MM.1S (cell line): ENCODE results near the gene YBEY.
A peak's percentile ranks its signal among the peaks of the same experiment; 100 is the strongest.

Experiments used
- DNase-seq: peaks from one replicate; pipeline ENCODE4 v3.0.0-alpha.2; 2015
- H2AFZ ChIP-seq: fragments of 300-600 bp; sonication (generic); 2 replicates; pipeline ENCODE4 v1.6.0; 2016; ENCODE audit warnings: antibody characterized with exemption, low read length
- H3F3A ChIP-seq: fragments of 300-600 bp; sonication (generic); 2 replicates; pipeline ENCODE4 v1.6.1; 2016; ENCODE audit warnings: mild to moderate bottlenecking, antibody characterized with exemption, low read length, moderate library complexity, mixed read lengths; ENCODE audit not compliant: insufficient read depth
- H3K27ac ChIP-seq: fragments of 300-600 bp; sonication (generic); 2 replicates; pipeline ENCODE4 v1.5.1; 2016; ENCODE audit warnings: mild to moderate bottlenecking, low read length
- H3K27me3 ChIP-seq: fragments of 300-600 bp; sonication (generic); replicated peaks from 2 replicates; pipeline ENCODE4 v1.6.0; 2016; ENCODE audit warnings: low read length; ENCODE audit not compliant: insufficient read depth
- H3K36me3 ChIP-seq: fragments of 300-600 bp; sonication (generic); replicated peaks from 2 replicates; pipeline ENCODE4 v1.6.1; 2016; ENCODE audit warnings: mild to moderate bottlenecking, low read length, mixed read lengths; ENCODE audit not compliant: insufficient read depth
- H3K4me1 ChIP-seq: fragments of 300-600 bp; sonication (generic); 2 replicates; pipeline ENCODE4 v1.6.1; 2016; ENCODE audit warnings: low read length, mixed read lengths
- H3K4me2 ChIP-seq: fragments of 300-600 bp; sonication (generic); 2 replicates; pipeline ENCODE4 v1.6.0; 2016; ENCODE audit warnings: low read depth, low read length
- H3K4me3 ChIP-seq: fragments of 300-600 bp; sonication (generic); 2 replicates; pipeline ENCODE4 v1.5.1; 2016; ENCODE audit warnings: low read length, mixed read lengths
- H3K79me2 ChIP-seq: fragments of 300-600 bp; sonication (generic); 2 replicates; pipeline ENCODE4 v1.6.1; 2016; ENCODE audit warnings: mixed run types, low read length, mixed read lengths
- H3K9ac ChIP-seq: fragments of 300-600 bp; sonication (generic); 2 replicates; pipeline ENCODE4 v1.6.1; 2016; ENCODE audit warnings: low read length, mixed read lengths
- H3K9me2 ChIP-seq: fragments of 300-600 bp; sonication (generic); replicated peaks from 2 replicates; pipeline ENCODE4 v1.6.1; 2016; ENCODE audit warnings: mild to moderate bottlenecking, low read length, mixed read lengths; ENCODE audit not compliant: insufficient read depth
- H3K9me3 ChIP-seq: fragments of 300-600 bp; sonication (generic); replicated peaks from 2 replicates; pipeline ENCODE4 v1.6.1; 2016; ENCODE audit warnings: mild to moderate bottlenecking, low read length, mixed read lengths; ENCODE audit not compliant: insufficient read depth
- H4K20me1 ChIP-seq: fragments of 300-600 bp; sonication (generic); 2 replicates; pipeline ENCODE4 v1.6.1; 2016; ENCODE audit warnings: mild to moderate bottlenecking, low read length, moderate library complexity, mixed read lengths; ENCODE audit not compliant: insufficient read depth
- EZH2 ChIP-seq: fragments of 300-600 bp; sonication (generic); optimal IDR thresholded peaks from 2 replicates; pipeline ENCODE3; 2017; ENCODE audit warnings: low read depth, mild to moderate bottlenecking, antibody characterized with exemption, low read length, mixed read lengths
- EZH2phosphoT487 ChIP-seq: fragments of 300-600 bp; sonication (generic); IDR thresholded peaks from 2 replicates; pipeline ENCODE4 v1.6.1; 2018; ENCODE audit warnings: antibody characterized with exemption, low read length
- TF ChIP-seq, protein P1 (sequence below): fragments of 300-600 bp; sonication (generic); IDR thresholded peaks from 2 replicates; pipeline ENCODE4 v1.5.1; 2016; ENCODE audit warnings: antibody characterized with exemption, low read length, mixed read lengths

YBEY gene

DNA sequence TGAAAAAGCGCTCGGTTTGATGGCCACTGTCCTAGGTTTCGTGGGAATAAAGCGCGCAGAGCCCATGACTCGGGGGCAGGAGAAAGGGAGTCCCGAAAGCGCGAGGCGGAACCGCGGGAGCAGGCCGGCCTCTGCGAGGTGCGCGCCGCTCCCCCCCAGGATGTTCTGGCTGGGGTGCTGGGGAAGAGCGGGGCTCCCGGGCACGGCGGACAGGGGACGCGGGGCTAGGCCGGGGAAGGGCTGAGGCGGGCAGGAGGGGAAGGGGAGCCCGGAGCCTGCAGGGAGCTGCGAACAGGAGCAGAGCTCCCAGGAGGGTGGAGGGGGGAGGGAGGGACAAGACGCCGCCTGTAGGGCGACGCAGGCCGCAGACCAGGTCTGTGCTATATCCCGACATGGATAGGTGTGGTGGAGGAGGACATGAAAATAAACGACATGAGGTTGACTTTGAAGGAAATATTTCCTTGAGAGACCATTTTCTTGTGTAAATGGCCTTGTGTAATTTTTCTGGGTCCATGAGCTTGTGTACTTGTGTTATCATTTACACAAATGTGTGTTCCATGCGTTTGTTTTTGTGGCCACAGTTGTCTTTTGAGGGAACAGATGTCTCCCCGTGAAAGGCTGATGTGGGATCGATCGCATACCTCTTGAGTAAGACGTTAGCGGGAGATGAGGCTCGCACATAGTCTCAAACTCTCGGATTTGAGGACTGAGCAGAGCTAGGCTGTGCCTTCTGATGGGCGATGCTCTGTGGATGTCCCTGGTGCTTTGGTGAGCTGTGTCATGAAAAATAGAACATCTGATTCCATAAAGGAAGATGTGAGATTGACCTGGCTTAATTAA is 39.2 kb downstream of the YBEY start:
- Histone ChIP-seq H3K27ac (peak overlapping the region; percentile 62; the same call in 1 of the 2 replicates), H3K4me1 (peaks cover 18% of the 10 kb centered on the region), H4K20me1 (no peaks in the 10 kb centered on the region), H3K36me3 (peaks cover 7% of the 10 kb centered on the region; the same call in 1 of the 2 replicates), H3K9ac (peak overlapping the region; percentile 80), H2AFZ (peak overlapping the region; percentile 88), H3K4me2 (peak overlapping the region; percentile 97), H3K4me3 (peak overlapping the region; percentile 88), H3K9me2 (no peaks in the 10 kb centered on the region), H3F3A (peaks cover 29% of the 10 kb centered on the region), H3K27me3 (no peaks in the 10 kb centered on the region), H3K9me3 (no peaks in the 10 kb centered on the region), H3K79me2 (peaks cover 85% of the 10 kb centered on the region)
- TF ChIP-seq EZH2: no peak
- TF ChIP-seq, protein P1, sequence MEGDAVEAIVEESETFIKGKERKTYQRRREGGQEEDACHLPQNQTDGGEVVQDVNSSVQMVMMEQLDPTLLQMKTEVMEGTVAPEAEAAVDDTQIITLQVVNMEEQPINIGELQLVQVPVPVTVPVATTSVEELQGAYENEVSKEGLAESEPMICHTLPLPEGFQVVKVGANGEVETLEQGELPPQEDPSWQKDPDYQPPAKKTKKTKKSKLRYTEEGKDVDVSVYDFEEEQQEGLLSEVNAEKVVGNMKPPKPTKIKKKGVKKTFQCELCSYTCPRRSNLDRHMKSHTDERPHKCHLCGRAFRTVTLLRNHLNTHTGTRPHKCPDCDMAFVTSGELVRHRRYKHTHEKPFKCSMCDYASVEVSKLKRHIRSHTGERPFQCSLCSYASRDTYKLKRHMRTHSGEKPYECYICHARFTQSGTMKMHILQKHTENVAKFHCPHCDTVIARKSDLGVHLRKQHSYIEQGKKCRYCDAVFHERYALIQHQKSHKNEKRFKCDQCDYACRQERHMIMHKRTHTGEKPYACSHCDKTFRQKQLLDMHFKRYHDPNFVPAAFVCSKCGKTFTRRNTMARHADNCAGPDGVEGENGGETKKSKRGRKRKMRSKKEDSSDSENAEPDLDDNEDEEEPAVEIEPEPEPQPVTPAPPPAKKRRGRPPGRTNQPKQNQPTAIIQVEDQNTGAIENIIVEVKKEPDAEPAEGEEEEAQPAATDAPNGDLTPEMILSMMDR: peak; percentile 40
- DNase-seq: peak; percentile 64

DNA sequence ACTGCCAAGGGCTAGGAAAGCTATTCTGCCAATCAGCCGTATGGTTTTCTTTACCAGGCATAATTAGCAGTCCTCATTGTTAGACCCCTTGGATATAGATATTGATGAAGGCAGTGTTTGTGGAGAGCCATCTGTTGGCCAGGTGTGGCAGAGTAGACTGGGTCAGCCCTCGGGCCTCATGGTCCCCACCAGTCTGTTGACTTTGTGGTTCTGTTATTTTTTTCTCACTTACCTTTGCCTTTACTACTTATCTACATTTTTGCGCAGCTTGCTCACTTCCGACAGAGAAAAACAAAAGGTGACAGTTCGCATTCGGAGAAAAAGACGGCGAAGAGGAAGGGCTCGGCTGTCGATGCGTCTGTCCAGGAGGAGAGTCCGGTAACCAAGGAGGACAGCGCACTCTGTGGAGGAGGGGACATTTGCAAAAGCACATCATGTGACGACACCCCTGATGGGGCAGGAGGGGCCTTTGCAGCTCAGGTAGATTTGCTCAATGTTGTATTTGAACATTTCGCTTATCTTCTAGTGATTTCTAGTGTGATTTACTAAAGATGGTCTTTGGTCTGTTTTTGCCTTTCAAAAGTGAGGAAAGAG is 40.1 kb downstream of the YBEY start:
- peaks cover 18% of the 10 kb centered on the region for H3K4me1 ChIP-seq
- H3K9ac ChIP-seq: peak overlapping the region; percentile 80; the same call in 1 of the 2 replicates
- TF ChIP-seq, protein P1: peak; percentile 7; the same call in 1 of the 2 replicates
- TF ChIP-seq EZH2 (no peak), EZH2phosphoT487 (no peak)
- H3K9me2 ChIP-seq: no peaks in the 10 kb centered on the region
- H3K4me2 ChIP-seq: peak overlapping the region; percentile 97
- H3K9me3 ChIP-seq: no peaks in the 10 kb centered on the region
- H4K20me1 ChIP-seq: no peaks in the 10 kb centered on the region
- no peak overlapping the region for H2AFZ ChIP-seq
- H3K4me3 ChIP-seq: no peak overlapping the region
- H3K79me2 ChIP-seq: peaks cover 87% of the 10 kb centered on the region
- peaks cover 7% of the 10 kb centered on the region for H3K36me3 ChIP-seq
- H3K27me3 ChIP-seq: no peaks in the 10 kb centered on the region
- peaks cover 25% of the 10 kb centered on the region for H3F3A ChIP-seq
- DNase-seq: no peak
- no peak overlapping the region for H3K27ac ChIP-seq

DNA sequence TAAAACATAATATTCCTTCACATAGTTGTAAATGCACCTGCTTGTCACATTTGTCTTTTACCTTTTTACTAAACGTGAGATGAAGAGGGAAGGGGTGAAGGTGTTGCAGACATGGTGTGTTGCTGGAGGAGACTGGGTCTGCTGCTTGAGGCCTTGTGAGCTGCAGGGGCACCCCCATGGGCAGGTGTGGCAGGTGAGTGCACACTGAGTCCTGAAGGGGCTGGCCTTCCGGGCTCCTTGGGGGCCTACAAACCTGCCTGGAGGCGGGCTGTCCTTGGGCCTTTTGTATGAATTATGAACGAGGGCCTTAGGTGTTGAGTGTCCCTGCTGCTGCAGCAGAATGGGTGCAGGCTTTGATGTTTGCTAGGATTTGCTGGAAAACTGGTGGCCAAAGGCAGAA is 41.6 kb downstream of the YBEY start:
- Histone ChIP-seq H3K27me3 (no peaks in the 10 kb centered on the region), H3K9me3 (no peaks in the 10 kb centered on the region), H3K9me2 (no peaks in the 10 kb centered on the region), H3K4me3 (no peak overlapping the region), H2AFZ (no peak overlapping the region), H3F3A (peaks cover 14% of the 10 kb centered on the region), H3K4me2 (no peak overlapping the region), H4K20me1 (no peaks in the 10 kb centered on the region), H3K27ac (no peak overlapping the region), H3K79me2 (peaks cover 87% of the 10 kb centered on the region), H3K9ac (no peak overlapping the region), H3K4me1 (peaks cover 12% of the 10 kb centered on the region), H3K36me3 (peaks cover 11% of the 10 kb centered on the region)
- DNase-seq: no peak
- TF ChIP-seq EZH2phosphoT487: no peak
- TF ChIP-seq, protein P1: no peak
- no peak for TF ChIP-seq EZH2
